Glomerular visceral epithelial cell (primary cell): Measurements from ENCODE around the gene OR10T2.
"Not testable (repeated sequence)": the region's sequence is repeated elsewhere in the genome, so short reads cannot be mapped to it uniquely, and the experiment has no call there.

Source experiments
- DNase-seq: peaks from one replicate; pipeline ENCODE4 v3.0.0-alpha.2; 2016; ENCODE audit errors: extremely low spot score

OR10T2 gene

DNA sequence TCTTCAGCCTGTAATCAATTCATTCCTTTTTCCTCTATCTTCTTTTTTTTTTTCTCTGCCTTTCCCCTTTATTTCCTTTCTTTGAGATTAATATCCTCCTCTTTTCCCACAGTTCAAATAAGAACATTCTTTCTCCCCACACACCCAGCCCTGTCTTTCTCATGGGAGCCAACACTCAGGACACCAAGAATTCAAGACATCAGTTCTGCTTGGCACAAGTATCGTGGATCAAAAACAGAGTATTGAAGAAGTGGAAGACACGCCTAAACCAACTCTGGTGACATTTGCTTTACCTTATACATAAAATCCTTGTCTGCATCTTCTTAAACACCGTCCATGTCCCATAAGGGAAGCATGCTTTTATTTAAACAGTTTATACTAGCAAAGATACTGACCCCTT, 42.6 kb downstream of the OR10T2 start:
- no peak for DNase-seq

DNA sequence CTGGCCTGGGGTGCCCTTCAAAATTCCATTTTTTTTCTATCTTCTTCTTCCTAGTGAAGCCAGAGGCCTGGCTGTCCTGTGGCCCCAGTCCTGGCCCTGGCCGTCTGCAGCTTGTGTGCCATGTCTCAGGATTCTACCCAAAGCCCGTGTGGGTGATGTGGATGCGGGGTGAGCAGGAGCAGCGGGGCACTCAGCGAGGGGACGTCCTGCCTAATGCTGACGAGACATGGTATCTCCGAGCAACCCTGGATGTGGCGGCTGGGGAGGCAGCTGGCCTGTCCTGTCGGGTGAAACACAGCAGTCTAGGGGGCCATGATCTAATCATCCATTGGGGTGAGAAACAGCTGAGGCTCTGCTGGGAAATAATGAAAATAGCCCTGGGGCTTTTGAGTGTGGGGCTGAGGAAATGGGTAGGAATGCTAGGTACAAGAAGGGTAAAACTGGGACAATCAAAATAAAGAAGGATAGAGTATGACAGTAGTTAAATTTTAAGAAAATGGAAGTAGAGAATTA, 43.4 kb downstream of the OR10T2 start:
- no peak for DNase-seq

DNA sequence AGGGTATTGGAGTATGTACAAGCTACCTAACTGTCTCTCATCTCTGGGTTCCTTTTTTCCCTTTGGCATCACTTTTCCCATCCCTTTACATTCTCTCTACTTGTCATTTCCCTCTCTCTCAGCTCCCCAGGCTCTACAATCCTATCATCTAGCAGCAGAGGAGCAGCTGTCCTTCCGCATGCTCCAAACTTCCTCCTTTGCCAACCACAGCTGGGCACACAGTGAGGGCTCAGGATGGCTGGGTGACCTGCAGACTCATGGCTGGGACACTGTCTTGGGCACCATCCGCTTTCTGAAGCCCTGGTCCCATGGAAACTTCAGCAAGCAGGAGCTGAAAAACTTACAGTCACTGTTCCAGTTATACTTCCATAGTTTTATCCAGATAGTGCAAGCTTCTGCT, 45.0 kb downstream of the OR10T2 start:
- DNase-seq, result no peak

DNA sequence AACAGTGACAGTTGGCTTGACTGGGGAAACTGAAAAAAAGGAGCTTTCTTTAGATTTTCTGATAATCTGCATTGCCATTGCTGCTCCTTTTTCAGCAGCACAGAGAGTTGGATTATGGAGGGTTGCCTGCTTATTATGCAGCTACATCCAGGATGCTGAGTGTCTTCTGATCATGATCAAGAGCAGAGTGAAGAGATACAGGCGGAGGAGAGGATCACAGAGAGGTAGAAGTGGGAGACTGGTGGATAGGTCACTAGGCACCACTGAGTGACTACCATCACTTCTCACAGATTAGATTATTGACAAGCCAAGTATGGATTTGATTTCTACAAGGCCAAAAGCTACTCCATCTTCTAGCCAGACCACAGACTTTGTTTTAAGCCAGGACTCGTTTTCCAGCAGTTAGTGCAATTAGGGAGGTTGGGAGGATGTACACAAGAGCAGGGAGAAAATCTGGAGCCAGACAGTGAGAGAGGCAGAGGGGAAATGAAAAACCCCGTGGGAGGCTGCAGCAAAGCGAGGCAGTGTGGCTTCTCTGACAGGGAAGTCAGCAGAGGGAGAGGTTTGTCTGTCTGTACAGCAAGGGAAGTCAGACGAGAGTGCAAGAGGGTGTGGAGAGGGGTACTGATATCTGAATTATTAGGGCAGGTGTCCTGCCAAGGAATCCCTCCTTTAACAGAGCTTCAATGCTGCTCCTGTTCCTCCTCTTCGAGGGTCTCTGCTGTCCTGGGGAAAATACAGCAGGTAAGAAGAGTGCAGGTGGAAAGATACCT, 45.8 kb downstream of the OR10T2 start, which contains the start of gene CD1E:
CD1E (plus strand) TSS at position 592 of the 773 bp plus-strand sequence; CDS start at position 687, 95 bp downstream.
- no peak for DNase-seq

DNA sequence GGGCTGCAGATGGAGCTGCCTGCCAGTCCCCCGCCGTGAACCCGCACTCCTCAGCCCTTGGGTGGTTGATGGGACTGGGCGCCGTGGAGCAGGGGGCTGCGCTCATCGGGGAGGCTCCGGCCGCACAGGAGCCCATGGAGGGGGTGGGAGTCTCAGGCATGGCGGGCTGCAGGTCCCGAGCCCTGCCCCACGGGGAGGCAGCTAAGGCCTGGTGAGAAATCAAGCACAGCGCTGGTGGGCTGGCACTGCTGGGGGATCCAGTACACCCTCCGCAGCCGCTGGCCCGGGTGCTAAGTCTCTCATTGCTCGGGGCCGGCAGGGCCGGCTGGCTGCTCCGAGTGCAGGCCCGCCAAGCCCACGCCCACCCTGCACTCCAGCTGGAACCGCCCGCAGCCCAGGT, 50.3 kb downstream of the OR10T2 start:
- DNase-seq, result not testable (repeated sequence)
